ENCODE data around the gene CNTN4. TPM values are rescaled to one million over a fixed set of nuclear protein-coding genes. Genes with fewer than 3 reads are reported as not detected.

Gene CNTN4
- total RNA-seq, 1 experiment from 2014 or later = 2.9 TPM

- no peak for DNase-seq
- intact Hi-C loops (cut with micrococcal nuclease; ENCODE audit: unreplicated experiment) = no loop called here
- CTCF ChIA-PET = no interaction called here
- no peaks in the 10 kb centered on the region for H3K4me1 Mint-ChIP-seq (ENCODE audit: low read depth, unreplicated experiment)
- no peak for TF ChIP-seq CTCF (IDR thresholded peaks at IDR 0.05; ENCODE audit: unreplicated experiment)
- no peaks in the 10 kb centered on the region for H3K27me3 Mint-ChIP-seq (ENCODE audit: unreplicated experiment)
- no peak overlapping the region for H3K27ac Mint-ChIP-seq (ENCODE audit: unreplicated experiment)
- H3K9me3 Mint-ChIP-seq (ENCODE audit: low read depth, unreplicated experiment) = peaks cover 6% of the 10 kb centered on the region
- no peaks in the 10 kb centered on the region for H3K36me3 Mint-ChIP-seq (ENCODE audit: insufficient read depth, unreplicated experiment)
- BruUV-seq (replicated peaks) = no TSS peak
- H3K4me3 Mint-ChIP-seq (ENCODE audit: low read depth, unreplicated experiment) = no peak overlapping the region
Observed at GRCh38 chr3:2096216-2096615, 2.5 kb upstream of the CNTN4 start.

GRCh38 chr3:2097641-2098191, 950 bp upstream of the CNTN4 start:
- CTCF ChIA-PET = no interaction called here
- Mint-ChIP-seq H3K36me3 (ENCODE audit: insufficient read depth, unreplicated experiment) (no peaks in the 10 kb centered on the region), H3K27me3 (ENCODE audit: unreplicated experiment) (no peaks in the 10 kb centered on the region), H3K9me3 (ENCODE audit: low read depth, unreplicated experiment) (peaks cover 9% of the 10 kb centered on the region), H3K27ac (ENCODE audit: unreplicated experiment) (no peak overlapping the region), H3K4me3 (ENCODE audit: low read depth, unreplicated experiment) (no peak overlapping the region), H3K4me1 (ENCODE audit: low read depth, unreplicated experiment) (no peaks in the 10 kb centered on the region)
- no TSS peak for BruUV-seq (replicated peaks)
- DNase-seq = no peak
- intact Hi-C loops (cut with micrococcal nuclease; ENCODE audit: unreplicated experiment) = no loop called here
- no peak for TF ChIP-seq CTCF (IDR thresholded peaks at IDR 0.05; ENCODE audit: unreplicated experiment)

- Mint-ChIP-seq H3K4me1 (ENCODE audit: low read depth, unreplicated experiment) (no peaks in the 10 kb centered on the region), H3K27me3 (ENCODE audit: unreplicated experiment) (no peaks in the 10 kb centered on the region), H3K27ac (ENCODE audit: unreplicated experiment) (no peak overlapping the region), H3K4me3 (ENCODE audit: low read depth, unreplicated experiment) (no peak overlapping the region), H3K9me3 (ENCODE audit: low read depth, unreplicated experiment) (peaks cover 8% of the 10 kb centered on the region), H3K36me3 (ENCODE audit: insufficient read depth, unreplicated experiment) (no peaks in the 10 kb centered on the region)
- CTCF ChIA-PET = no interaction called here
- intact Hi-C loops (cut with micrococcal nuclease; ENCODE audit: unreplicated experiment) = no loop called here
- DNase-seq = no peak
- TF ChIP-seq CTCF (IDR thresholded peaks at IDR 0.05; ENCODE audit: unreplicated experiment) = no peak
- BruUV-seq (replicated peaks) = no TSS peak
Observed at GRCh38 chr3:2099028-2099671, 484 bp downstream of the CNTN4 start.

- Mint-ChIP-seq H3K36me3 (ENCODE audit: insufficient read depth, unreplicated experiment) (no peaks in the 10 kb centered on the region), H3K9me3 (ENCODE audit: low read depth, unreplicated experiment) (peaks cover 11% of the 10 kb centered on the region), H3K27me3 (ENCODE audit: unreplicated experiment) (no peaks in the 10 kb centered on the region), H3K27ac (ENCODE audit: unreplicated experiment) (no peak overlapping the region), H3K4me1 (ENCODE audit: low read depth, unreplicated experiment) (no peaks in the 10 kb centered on the region), H3K4me3 (ENCODE audit: low read depth, unreplicated experiment) (no peak overlapping the region)
- intact Hi-C loops (cut with micrococcal nuclease; ENCODE audit: unreplicated experiment) = no loop called here
- TF ChIP-seq CTCF (IDR thresholded peaks at IDR 0.05; ENCODE audit: unreplicated experiment) = no peak
- BruUV-seq (replicated peaks) = no TSS peak
- DNase-seq = no peak
- CTCF ChIA-PET = no interaction called here
Observed at GRCh38 chr3:2099779-2100191, 1.1 kb downstream of the CNTN4 start.
